ENCODE measurements around the gene KRT78.

- TF ChIP-seq CTCF (IDR thresholded peaks at IDR 0.05; ENCODE audit: low read depth, low read length, missing input control) (no peak), MAX (IDR thresholded peaks at IDR 0.05) (no peak), HNF4A (conservative IDR thresholded peaks at IDR 0.05) (no peak), TAF1 (conservative IDR thresholded peaks at IDR 0.05) (no peak), SP1 (IDR thresholded peaks at IDR 0.05) (no peak), GABPA (IDR thresholded peaks at IDR 0.05 in 1 of 2, conservative IDR thresholded peaks at IDR 0.05 in 1 of 2) (no peak), EGR1 (IDR thresholded peaks at IDR 0.05; ENCODE audit: low read depth in 2 of 2) (no peak), ATF3 (IDR thresholded peaks at IDR 0.05) (no peak), JUND (IDR thresholded peaks at IDR 0.05) (no peak)
Observed at GRCh38 chr12:52872644-52873389, 24.0 kb upstream of the KRT78 start.
